HG03442 (cell line): ENCODE data around the gene ITM2C.
A peak's percentile ranks its signal among the peaks of the same experiment; 100 is the strongest.

Experiments
- ATAC-seq: cut with Tn5 transposase; IDR thresholded peaks from one replicate; pipeline ENCODE4 v1.9.1; 2021; ENCODE audit warnings: mild to moderate bottlenecking, moderate library complexity; ENCODE audit not compliant: unreplicated experiment

The ITM2C gene

GRCh38 chr2:230889911-230890601 is 25.3 kb downstream of the ITM2C start:
- no peak for ATAC-seq

- no peak for ATAC-seq
Measured at GRCh38 chr2:230890646-230891045, 25.9 kb downstream of the ITM2C start.

- no peak for ATAC-seq
Measured at GRCh38 chr2:230891064-230891463, 26.3 kb downstream of the ITM2C start.

GRCh38 chr2:230891509-230891908 is 26.8 kb downstream of the ITM2C start:
- no peak for ATAC-seq

- peak; percentile 64 for ATAC-seq
Measured at GRCh38 chr2:230893338-230893737, 28.6 kb downstream of the ITM2C start.

GRCh38 chr2:230893841-230894781 is 29.4 kb downstream of the ITM2C start:
- peak; percentile 36 for ATAC-seq

GRCh38 chr2:230895536-230896345 is 31.0 kb downstream of the ITM2C start:
- no peak for ATAC-seq

- ATAC-seq, result no peak
Measured at GRCh38 chr2:230896346-230897115, 31.8 kb downstream of the ITM2C start.

GRCh38 chr2:230898016-230898712 is 33.4 kb downstream of the ITM2C start:
- no peak for ATAC-seq

GRCh38 chr2:230898713-230899091 is 34.0 kb downstream of the ITM2C start:
- ATAC-seq, result no peak

GRCh38 chr2:230899287-230899686 is 34.5 kb downstream of the ITM2C start:
- no peak for ATAC-seq

GRCh38 chr2:230899786-230900185 is 35.0 kb downstream of the ITM2C start:
- no peak for ATAC-seq

GRCh38 chr2:230900336-230900995 is 35.7 kb downstream of the ITM2C start:
- no peak for ATAC-seq

GRCh38 chr2:230901006-230901405 is 36.3 kb downstream of the ITM2C start:
- ATAC-seq, result no peak

GRCh38 chr2:230902180-230902899 is 37.6 kb downstream of the ITM2C start:
- ATAC-seq, result peak; percentile 58

- ATAC-seq, result no peak
Measured at GRCh38 chr2:230903231-230904150, 38.7 kb downstream of the ITM2C start.

- no peak for ATAC-seq
Measured at GRCh38 chr2:230904856-230905447, 40.2 kb downstream of the ITM2C start.
